ENCODE results near the gene CLCN1.

DNA sequence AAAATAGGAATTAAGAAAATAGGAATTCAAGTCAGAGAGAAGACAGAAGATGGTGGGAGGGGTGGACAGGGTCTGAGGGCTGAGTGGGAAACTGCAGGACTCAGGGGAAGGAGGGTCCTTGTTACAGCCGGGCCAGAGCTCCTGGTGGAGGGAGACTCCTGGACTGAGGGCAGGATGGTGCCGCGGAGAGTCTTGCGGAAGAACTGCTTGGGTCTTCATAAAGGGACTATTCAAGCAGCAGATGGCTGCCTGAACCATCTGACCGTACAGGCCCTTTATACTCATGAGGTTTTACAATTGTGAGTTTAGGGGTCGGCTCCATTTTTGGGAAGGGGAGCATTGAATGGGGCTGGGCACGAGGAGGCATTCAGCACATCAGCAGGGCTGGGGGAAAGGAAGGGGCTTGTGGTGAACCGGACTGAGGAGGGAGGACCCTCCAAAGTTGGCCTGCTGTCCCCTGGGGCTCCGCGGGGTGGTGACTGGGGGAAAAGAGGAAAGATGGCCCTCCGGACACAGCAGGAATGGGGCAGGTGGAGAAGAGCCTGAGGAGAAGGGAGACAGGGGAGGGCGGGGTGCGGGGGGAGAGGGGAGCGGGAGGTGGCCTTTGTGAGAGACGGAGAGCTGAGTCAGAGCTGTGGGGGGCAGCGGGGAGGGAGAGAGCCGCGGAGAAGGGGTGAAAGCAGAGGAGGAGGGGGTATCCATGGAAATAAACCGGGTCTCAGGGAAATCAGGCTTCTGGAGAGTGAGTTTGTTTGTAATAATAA, 45.1 kb downstream of the CLCN1 start:
- TF ChIP-seq, protein P1, sequence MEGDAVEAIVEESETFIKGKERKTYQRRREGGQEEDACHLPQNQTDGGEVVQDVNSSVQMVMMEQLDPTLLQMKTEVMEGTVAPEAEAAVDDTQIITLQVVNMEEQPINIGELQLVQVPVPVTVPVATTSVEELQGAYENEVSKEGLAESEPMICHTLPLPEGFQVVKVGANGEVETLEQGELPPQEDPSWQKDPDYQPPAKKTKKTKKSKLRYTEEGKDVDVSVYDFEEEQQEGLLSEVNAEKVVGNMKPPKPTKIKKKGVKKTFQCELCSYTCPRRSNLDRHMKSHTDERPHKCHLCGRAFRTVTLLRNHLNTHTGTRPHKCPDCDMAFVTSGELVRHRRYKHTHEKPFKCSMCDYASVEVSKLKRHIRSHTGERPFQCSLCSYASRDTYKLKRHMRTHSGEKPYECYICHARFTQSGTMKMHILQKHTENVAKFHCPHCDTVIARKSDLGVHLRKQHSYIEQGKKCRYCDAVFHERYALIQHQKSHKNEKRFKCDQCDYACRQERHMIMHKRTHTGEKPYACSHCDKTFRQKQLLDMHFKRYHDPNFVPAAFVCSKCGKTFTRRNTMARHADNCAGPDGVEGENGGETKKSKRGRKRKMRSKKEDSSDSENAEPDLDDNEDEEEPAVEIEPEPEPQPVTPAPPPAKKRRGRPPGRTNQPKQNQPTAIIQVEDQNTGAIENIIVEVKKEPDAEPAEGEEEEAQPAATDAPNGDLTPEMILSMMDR (IDR thresholded peaks at IDR 0.05): no peak
- TF ChIP-seq ZFX (IDR thresholded peaks at IDR 0.05; ENCODE audit: borderline replicate concordance): no peak

Data from 22Rv1 (cell line).